GM18907 (cell line): ENCODE data around the gene CACNA2D4.
"Not testable (repeated sequence)": the region's sequence is repeated elsewhere in the genome, so short reads cannot be mapped to it uniquely, and the experiment has no call there.

ENCODE experiments used
- ATAC-seq: cut with Tn5 transposase; IDR thresholded peaks from one replicate; pipeline ENCODE4 v1.9.1; 2021; ENCODE audit warnings: mild to moderate bottlenecking, moderate library complexity; ENCODE audit not compliant: unreplicated experiment

The CACNA2D4 gene

GRCh38 chr12:1918081-1918883, at the start of gene CACNA2D4:
CACNA2D4 (minus strand) TSS chr12:1918652; CDS start chr12:1918473, 179 bp downstream.
- ATAC-seq: no peak

GRCh38 chr12:1966561-1967226, 48.2 kb upstream of the CACNA2D4 start:
- ATAC-seq: no peak

GRCh38 chr12:1965916-1966315, 47.5 kb upstream of the CACNA2D4 start:
- ATAC-seq: no peak

GRCh38 chr12:1962051-1963020, 43.9 kb upstream of the CACNA2D4 start:
- ATAC-seq: no peak

GRCh38 chr12:1956716-1957115, 38.3 kb upstream of the CACNA2D4 start:
- no peak for ATAC-seq

- no peak for ATAC-seq
These were observed 31.5 kb upstream of the CACNA2D4 start for GRCh38 chr12:1949771-1950470.

- ATAC-seq: no peak
These were observed 30.4 kb upstream of the CACNA2D4 start for GRCh38 chr12:1948883-1949282.

- ATAC-seq: no peak
These were observed 28.6 kb upstream of the CACNA2D4 start for GRCh38 chr12:1947081-1947480.

GRCh38 chr12:1946296-1946695, 27.8 kb upstream of the CACNA2D4 start:
- ATAC-seq: no peak

GRCh38 chr12:1945502-1945901, 27.1 kb upstream of the CACNA2D4 start:
- not testable (repeated sequence) for ATAC-seq

- no peak for ATAC-seq
These were observed 21.6 kb upstream of the CACNA2D4 start for GRCh38 chr12:1939801-1940607.

- ATAC-seq: no peak
These were observed 20.9 kb upstream of the CACNA2D4 start for GRCh38 chr12:1939331-1939730.

- no peak for ATAC-seq
These were observed 19.2 kb upstream of the CACNA2D4 start for GRCh38 chr12:1937481-1938224.

- ATAC-seq: no peak
These were observed 18.2 kb upstream of the CACNA2D4 start for GRCh38 chr12:1936406-1937320.

GRCh38 chr12:1935700-1936378, 17.4 kb upstream of the CACNA2D4 start:
- no peak for ATAC-seq

GRCh38 chr12:1935242-1935641, 16.8 kb upstream of the CACNA2D4 start:
- ATAC-seq: no peak

- no peak for ATAC-seq
These were observed 16.4 kb upstream of the CACNA2D4 start for GRCh38 chr12:1934831-1935230.
